ENCODE results near the gene IGSF21.

IGSF21 gene

DNA sequence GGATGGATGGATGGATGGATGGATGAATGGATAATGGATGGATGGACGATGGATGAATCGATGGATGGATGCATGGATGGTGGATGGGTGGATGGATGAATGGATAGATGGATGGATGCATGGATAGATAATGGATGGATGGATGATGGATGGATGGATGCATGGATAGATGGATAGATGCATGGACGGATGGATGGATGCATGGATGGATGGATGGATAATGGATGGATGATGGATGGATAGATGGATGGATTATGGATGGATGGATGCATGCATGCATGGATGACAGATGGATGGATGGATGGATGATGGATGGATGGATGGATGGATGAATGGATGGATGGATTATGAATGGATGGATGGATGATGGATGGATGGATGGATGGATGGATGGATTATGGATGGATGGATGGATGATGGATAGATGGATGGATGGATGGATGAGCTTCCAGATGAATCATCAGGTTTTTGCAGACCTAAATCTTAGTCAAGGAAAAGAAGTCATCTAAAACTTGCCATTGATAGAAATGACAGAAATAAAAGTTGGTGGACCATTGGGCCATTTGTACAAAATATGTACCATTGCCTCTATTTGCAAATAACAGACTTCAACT, 197.7 kb downstream of the IGSF21 start:
- DNase-seq: no peak

GRCh38 chr1:18307329-18307898, 199.8 kb downstream of the IGSF21 start:
- no peak for DNase-seq

DNA sequence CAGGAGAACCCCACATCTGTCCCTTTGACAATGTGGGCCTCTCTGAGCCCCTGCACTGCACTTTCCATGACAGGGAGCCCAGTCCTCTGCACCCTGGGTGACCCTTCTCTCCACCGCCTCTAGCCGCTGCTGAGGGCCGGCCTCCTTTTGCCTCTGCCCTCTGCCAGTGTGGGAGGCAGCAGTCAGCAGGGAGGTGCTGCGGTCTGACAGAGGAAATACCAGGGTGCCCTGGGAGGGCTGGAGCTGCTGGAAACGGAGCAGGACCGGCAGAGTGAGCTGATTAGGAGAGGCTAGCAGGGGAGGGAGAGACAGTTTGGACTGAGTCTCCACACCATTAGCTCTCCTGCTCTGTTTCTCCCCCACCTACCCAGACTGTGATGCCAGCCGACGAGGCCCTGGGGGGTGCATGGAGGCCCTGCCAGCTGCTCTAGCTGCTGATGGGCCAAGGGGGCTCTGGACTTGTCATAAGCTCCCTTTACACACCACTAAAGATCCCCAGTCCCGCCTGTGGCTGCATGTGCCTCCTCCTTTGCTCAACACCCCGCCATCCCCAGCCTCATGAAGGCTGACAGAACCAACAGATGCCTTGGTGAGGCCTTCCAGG, 202.1 kb downstream of the IGSF21 start:
- DNase-seq: peak; percentile 34

DNA sequence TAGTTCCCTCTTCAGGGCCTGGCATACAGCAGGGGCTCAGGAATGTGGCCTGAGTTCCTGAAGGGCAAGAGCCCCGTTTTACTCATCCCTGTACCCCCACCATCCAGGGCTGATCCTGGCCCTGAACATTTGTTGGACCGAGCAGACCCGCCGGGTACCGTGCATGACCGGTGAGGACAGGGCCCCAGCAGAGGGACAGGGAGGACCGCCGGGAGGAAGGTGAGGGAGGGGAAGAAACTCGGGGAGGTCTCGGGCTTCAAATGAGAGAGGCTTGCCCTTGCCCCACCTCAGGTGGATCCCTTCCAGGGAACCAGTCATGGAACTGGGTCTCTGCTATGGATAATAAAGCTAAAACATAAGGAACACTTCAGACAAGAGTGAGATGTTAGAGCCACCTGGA, 205.4 kb downstream of the IGSF21 start:
- DNase-seq: no peak

GRCh38 chr1:18313523-18313922, 205.9 kb downstream of the IGSF21 start:
- DNase-seq: no peak

GRCh38 chr1:18314399-18314798, 206.8 kb downstream of the IGSF21 start:
- DNase-seq: no peak

GRCh38 chr1:18315449-18315848, 207.9 kb downstream of the IGSF21 start:
- no peak for DNase-seq

DNA sequence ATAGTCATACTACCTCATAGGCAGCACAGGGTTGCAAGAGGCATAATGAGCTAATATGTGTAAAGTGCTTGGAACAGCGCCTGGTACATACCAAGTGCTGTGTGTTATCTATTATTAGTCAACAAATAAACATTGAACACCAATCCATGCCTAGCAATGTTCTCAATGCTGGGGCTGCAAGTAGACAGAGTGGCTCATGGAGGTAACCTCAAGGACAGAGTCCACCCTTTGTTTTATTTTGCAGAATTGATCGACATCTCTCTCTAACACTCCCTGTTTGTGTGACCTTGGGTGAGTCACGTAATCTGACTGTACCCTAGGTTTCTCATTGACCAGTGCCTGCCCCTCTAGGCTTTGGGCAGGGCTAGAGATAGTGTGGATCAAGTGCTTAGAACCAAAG, 209.2 kb downstream of the IGSF21 start:
- DNase-seq: no peak

GRCh38 chr1:18319099-18319498, 211.5 kb downstream of the IGSF21 start:
- DNase-seq: no peak

GRCh38 chr1:18320051-18320450, 212.5 kb downstream of the IGSF21 start:
- DNase-seq: no peak

- no peak for DNase-seq
Measured at GRCh38 chr1:18322368-18323032, 214.9 kb downstream of the IGSF21 start.

DNA sequence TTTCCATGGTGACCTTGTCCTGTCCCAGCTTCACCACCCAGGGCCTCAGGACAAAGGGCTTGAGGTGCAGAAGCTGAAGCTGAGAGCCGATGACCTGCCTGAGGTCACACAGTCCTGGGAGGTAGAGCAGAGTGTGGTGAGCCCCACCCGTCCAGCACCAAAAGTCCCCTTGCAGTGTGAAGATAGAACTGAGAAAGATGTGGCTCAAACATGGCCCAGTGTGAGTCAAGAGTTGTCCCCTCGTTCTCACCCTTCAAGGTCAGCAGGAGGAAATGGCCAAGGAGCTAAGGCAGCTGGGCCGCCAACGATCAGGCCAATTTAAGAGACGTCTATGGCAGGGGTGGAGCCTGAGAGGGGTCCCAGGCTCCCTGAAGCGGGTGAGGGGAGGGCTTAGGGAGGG, 215.7 kb downstream of the IGSF21 start:
- no peak for DNase-seq

GRCh38 chr1:18324246-18324645, 216.6 kb downstream of the IGSF21 start:
- no peak for DNase-seq

- DNase-seq: no peak
Measured at GRCh38 chr1:18325136-18325535, 217.5 kb downstream of the IGSF21 start.

- peak; percentile 46 for DNase-seq
Measured at GRCh38 chr1:18326211-18326897, 218.8 kb downstream of the IGSF21 start.

- DNase-seq: no peak
Measured at GRCh38 chr1:18327650-18328049, 220.1 kb downstream of the IGSF21 start.

- DNase-seq: no peak
Measured at GRCh38 chr1:18328803-18329202, 221.2 kb downstream of the IGSF21 start.

DNA sequence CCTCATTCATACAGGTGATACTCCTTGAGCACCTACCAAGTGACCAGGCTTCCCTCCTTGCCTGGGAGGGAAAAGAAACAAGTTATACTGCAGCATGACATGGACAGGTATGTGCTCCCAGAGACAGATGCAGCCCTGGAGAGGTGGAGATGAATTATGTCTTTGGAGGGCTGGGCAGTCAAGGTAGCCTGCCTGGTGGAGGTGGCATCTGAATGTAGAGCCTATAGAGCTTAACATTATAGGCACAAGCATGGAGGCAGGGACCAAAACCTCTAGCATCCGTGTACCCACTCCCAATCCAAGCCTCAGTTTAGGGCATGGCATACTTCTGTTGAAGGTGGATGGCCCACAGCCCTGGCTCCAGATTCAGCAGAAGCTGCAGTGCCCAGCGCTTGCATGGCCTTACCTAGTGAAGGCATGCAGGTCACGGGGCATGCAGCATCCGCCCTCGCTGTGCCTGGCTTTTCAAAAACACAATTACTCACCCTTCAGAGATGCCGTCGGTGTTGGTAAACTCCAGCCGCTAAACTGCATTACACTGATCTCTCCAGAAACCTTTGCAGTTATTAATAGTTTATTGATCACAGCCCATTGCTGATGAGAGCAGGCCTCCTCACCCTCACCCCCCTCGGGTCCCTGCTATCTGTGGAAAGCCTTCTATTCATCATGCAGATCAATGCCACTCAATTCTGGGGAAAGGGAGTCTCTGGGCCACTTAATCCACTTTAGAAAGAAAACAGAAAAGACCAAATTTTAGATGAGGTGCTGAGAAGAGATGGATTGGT, 222.1 kb downstream of the IGSF21 start:
- no peak for DNase-seq

- no peak for DNase-seq
Measured at GRCh38 chr1:18332576-18332975, 225.0 kb downstream of the IGSF21 start.

GRCh38 chr1:18333220-18333619, 225.6 kb downstream of the IGSF21 start:
- DNase-seq: no peak

DNA sequence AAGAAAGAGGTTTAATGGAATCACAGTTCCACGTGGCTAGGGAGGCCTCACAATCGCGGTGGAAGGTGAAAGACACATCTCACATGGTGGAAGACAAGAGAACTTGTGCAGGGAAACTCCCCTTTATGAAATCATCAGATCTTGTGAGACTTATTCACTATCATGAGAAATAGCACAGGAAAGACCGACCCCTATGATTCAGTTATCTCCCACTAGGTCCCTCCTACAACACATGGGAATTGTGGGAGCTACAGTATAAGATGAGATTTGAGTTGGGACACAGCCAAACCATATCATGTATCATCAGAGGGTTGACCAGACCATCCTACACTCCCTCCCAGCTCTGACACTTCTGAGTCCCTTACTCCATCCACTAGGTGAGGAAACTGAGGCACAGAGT, 229.2 kb downstream of the IGSF21 start:
- no peak for DNase-seq

GRCh38 chr1:18337757-18338156, 230.2 kb downstream of the IGSF21 start:
- DNase-seq: no peak

DNA sequence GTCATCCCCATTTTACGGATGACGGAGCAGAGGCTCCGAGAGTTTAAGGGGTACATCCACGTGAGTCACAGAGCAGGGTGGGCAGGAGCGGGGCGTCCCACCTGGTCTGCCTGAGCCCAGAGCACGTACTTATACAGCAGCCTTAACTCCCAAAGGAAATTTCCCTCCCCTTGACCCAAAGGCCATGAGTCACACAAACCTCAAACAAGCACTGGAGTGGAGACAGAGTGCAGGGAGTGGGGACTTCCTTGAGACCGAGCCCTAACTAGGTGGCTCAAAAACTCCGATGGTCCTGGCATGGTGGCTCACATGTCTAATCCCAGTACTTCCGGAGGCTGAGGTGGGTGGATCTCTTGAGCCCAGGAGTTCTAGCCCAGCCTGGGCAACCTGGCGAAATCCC, 231.6 kb downstream of the IGSF21 start:
- no peak for DNase-seq

All from femur (tissue), 1 donor.